ENCODE results near the gene TBC1D22B. TPM values are rescaled to one million over a fixed set of nuclear protein-coding genes. Genes with fewer than 3 reads are reported as not detected.
A peak's percentile ranks its signal among the peaks of the same experiment; 100 is the strongest.

The TBC1D22B gene
- total RNA-seq, 1 donor from 2014 or later = 16.5 TPM

DNA sequence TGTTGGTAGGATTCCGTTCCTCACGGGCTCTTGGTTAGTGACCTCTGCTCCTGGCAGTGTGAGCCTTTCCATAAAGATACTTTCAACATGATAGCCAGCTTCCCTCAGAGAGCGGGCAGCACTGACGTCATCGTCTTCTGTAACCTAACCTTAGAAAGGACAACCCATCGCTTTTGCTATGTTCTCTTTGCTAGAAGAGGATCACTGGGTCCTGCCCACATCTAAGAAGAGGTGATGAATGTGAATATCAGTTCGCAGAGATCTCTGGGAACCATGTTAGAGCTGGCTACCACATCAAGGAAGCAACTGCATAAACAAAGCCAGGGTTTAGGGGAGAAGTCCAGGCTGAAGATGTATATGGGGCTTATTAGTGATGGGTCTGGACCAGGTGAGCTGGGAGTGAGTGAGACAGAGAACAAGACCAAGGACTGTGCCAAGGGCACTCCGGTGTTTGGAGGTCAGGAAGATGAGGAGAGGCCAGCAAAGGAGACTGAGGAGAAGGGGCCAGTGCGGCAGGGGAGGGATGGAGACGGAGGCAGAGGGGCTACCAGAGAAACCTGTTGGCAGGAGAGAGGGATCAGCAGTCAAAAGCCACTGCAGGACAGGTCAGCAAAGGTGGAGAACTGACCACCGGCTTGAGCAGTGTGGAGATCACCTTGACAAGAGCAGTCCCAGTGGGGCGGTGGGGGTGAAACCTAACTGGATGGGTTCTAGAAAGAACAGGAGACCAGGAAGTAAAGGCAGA is 47.9 kb upstream of the TBC1D22B start:
- no peaks in the 10 kb centered on the region for H3K36me3 ChIP-seq
- no peak overlapping the region for H3K4me3 ChIP-seq
- no peaks in the 10 kb centered on the region for H4K20me1 ChIP-seq (ENCODE audit: low read depth)
- H3K9me3 Mint-ChIP-seq = no peaks in the 10 kb centered on the region
- no peaks in the 10 kb centered on the region for H3K27me3 ChIP-seq
- H3K79me2 ChIP-seq (ENCODE audit: low read depth) = no peaks in the 10 kb centered on the region
- no peak overlapping the region for H3K4me2 ChIP-seq
- no peak overlapping the region for H3K4me3 Mint-ChIP-seq
- peaks cover 8% of the 10 kb centered on the region for H3K4me1 Mint-ChIP-seq
- H3K9me3 ChIP-seq (ENCODE audit: low read depth) = no peaks in the 10 kb centered on the region
- H3F3A ChIP-seq (ENCODE audit: low read depth) = no peaks in the 10 kb centered on the region
- no peak for DNase-seq (ENCODE audit: low spot score)
- peak overlapping the region; percentile 47 for H2AFZ ChIP-seq (replicated peaks)
- no peaks in the 10 kb centered on the region for H3K4me1 ChIP-seq
- TF ChIP-seq EZH2phosphoT487 (IDR thresholded peaks at IDR 0.05) = no peak
- no peak for TF ChIP-seq EZH2 (IDR thresholded peaks at IDR 0.05)
- TF ChIP-seq, protein P1, sequence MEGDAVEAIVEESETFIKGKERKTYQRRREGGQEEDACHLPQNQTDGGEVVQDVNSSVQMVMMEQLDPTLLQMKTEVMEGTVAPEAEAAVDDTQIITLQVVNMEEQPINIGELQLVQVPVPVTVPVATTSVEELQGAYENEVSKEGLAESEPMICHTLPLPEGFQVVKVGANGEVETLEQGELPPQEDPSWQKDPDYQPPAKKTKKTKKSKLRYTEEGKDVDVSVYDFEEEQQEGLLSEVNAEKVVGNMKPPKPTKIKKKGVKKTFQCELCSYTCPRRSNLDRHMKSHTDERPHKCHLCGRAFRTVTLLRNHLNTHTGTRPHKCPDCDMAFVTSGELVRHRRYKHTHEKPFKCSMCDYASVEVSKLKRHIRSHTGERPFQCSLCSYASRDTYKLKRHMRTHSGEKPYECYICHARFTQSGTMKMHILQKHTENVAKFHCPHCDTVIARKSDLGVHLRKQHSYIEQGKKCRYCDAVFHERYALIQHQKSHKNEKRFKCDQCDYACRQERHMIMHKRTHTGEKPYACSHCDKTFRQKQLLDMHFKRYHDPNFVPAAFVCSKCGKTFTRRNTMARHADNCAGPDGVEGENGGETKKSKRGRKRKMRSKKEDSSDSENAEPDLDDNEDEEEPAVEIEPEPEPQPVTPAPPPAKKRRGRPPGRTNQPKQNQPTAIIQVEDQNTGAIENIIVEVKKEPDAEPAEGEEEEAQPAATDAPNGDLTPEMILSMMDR (IDR thresholded peaks at IDR 0.05) = no peak
- H3K27me3 Mint-ChIP-seq (ENCODE audit: insufficient read depth, low read depth) = peaks cover 10% of the 10 kb centered on the region
- no peak overlapping the region for H3K27ac Mint-ChIP-seq
- H3K36me3 Mint-ChIP-seq = no peaks in the 10 kb centered on the region
- no peak overlapping the region for H3K27ac ChIP-seq
- no peak overlapping the region for H3K9ac ChIP-seq

DNA sequence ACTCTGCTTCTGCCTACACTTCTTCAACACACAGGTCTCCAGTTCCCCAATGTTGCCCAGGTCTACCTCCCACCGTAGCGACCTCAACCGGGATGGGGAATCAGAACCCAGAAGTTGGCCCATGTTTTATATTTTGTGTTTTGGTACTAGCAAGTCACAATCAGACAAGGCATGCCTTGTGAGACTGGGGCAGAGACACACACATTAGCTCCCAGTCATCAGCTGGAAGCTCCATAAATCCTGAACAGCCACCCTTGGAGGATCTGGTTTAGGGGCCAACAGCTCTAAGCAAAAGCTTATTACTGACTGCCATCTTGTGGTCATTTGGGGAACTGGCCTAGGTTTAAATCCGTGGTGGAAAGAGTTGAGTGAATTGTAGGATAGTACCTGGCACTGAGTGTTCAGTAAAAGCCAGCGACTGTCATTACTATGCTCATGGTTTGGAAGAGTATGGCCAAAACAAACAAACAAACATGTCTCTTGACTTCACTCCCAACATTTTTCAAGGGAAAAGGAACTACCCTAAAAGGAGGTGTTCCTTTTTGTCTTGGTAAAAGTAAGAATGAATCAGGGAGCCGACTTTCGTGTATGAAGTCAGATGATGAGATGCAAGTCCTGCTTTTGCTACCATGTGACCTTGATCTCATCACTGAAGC is 47.1 kb upstream of the TBC1D22B start:
- Histone ChIP-seq H2AFZ (replicated peaks) (peak overlapping the region; percentile 23), H3K79me2 (ENCODE audit: low read depth) (no peaks in the 10 kb centered on the region)

GRCh38 chr6:37212268-37212667 is 45.3 kb upstream of the TBC1D22B start:
- H3K27me3 ChIP-seq = no peaks in the 10 kb centered on the region
- peaks cover 3% of the 10 kb centered on the region for H3K4me1 Mint-ChIP-seq
- H3K9me3 Mint-ChIP-seq = no peaks in the 10 kb centered on the region
- H3K27me3 Mint-ChIP-seq (ENCODE audit: insufficient read depth, low read depth) = peaks cover 10% of the 10 kb centered on the region
- H3K9ac ChIP-seq = no peak overlapping the region
- no peaks in the 10 kb centered on the region for H3K36me3 ChIP-seq
- H3K4me1 ChIP-seq = no peaks in the 10 kb centered on the region
- no peak overlapping the region for H2AFZ ChIP-seq (replicated peaks)
- no peaks in the 10 kb centered on the region for H3F3A ChIP-seq (ENCODE audit: low read depth)
- H3K79me2 ChIP-seq (ENCODE audit: low read depth) = no peaks in the 10 kb centered on the region
- no peaks in the 10 kb centered on the region for H3K36me3 Mint-ChIP-seq
- no peak for TF ChIP-seq EZH2 (IDR thresholded peaks at IDR 0.05)
- TF ChIP-seq, protein P1 (IDR thresholded peaks at IDR 0.05) = no peak
- TF ChIP-seq EZH2phosphoT487 (IDR thresholded peaks at IDR 0.05) = no peak
- H3K27ac Mint-ChIP-seq = no peak overlapping the region
- no peak overlapping the region for H3K4me3 ChIP-seq
- H3K9me3 ChIP-seq (ENCODE audit: low read depth) = no peaks in the 10 kb centered on the region
- H3K4me3 Mint-ChIP-seq = no peak overlapping the region
- H4K20me1 ChIP-seq (ENCODE audit: low read depth) = no peaks in the 10 kb centered on the region
- DNase-seq (ENCODE audit: low spot score) = no peak
- no peak overlapping the region for H3K27ac ChIP-seq
- H3K4me2 ChIP-seq = no peak overlapping the region

More for the DNA sequence above, 47.1 kb upstream of the TBC1D22B start:
- Histone ChIP-seq H3K4me3 (no peak overlapping the region), H3F3A (ENCODE audit: low read depth) (no peaks in the 10 kb centered on the region), H4K20me1 (ENCODE audit: low read depth) (no peaks in the 10 kb centered on the region), H3K27ac (no peak overlapping the region), H3K36me3 (no peaks in the 10 kb centered on the region), H3K9me3 (ENCODE audit: low read depth) (no peaks in the 10 kb centered on the region), H3K9ac (no peak overlapping the region), H3K4me2 (no peak overlapping the region), H3K27me3 (no peaks in the 10 kb centered on the region), H3K4me1 (no peaks in the 10 kb centered on the region)
- Mint-ChIP-seq H3K9me3 (no peaks in the 10 kb centered on the region), H3K4me3 (no peak overlapping the region), H3K36me3 (no peaks in the 10 kb centered on the region), H3K4me1 (peaks cover 8% of the 10 kb centered on the region), H3K27me3 (ENCODE audit: insufficient read depth, low read depth) (peaks cover 10% of the 10 kb centered on the region), H3K27ac (no peak overlapping the region)
- TF ChIP-seq, protein P1 (IDR thresholded peaks at IDR 0.05) = peak; percentile 95
- TF ChIP-seq EZH2 (IDR thresholded peaks at IDR 0.05) = no peak
- peak; percentile 89 for DNase-seq (ENCODE audit: low spot score)
